ENCODE data around the gene TTBK2.

DNA sequence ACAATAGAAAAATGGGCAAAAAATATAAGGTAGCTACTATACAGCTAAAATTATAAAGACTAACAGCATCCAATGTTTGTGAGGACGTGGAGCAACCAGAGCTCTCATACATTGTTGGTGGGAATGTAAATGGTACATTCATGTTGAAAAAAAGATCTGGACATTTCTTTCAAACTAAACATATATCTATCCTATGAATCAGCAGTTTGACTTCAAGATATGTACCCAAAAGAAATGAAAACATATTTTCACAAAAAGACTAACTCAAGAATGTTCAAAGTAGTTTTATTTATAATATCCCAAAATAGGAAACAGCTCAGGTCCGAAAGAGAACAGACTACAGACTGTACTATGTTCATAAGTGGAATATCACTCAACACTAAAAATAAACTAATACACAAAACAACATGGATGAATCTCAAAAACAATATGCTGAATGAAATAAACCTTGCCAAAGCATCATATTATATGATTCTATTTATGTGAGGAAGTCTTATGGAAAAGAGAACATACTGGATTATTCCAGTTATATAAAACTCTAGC lies 8.8 kb upstream of the TTBK2 start:
- TF ChIP-seq, protein P1, sequence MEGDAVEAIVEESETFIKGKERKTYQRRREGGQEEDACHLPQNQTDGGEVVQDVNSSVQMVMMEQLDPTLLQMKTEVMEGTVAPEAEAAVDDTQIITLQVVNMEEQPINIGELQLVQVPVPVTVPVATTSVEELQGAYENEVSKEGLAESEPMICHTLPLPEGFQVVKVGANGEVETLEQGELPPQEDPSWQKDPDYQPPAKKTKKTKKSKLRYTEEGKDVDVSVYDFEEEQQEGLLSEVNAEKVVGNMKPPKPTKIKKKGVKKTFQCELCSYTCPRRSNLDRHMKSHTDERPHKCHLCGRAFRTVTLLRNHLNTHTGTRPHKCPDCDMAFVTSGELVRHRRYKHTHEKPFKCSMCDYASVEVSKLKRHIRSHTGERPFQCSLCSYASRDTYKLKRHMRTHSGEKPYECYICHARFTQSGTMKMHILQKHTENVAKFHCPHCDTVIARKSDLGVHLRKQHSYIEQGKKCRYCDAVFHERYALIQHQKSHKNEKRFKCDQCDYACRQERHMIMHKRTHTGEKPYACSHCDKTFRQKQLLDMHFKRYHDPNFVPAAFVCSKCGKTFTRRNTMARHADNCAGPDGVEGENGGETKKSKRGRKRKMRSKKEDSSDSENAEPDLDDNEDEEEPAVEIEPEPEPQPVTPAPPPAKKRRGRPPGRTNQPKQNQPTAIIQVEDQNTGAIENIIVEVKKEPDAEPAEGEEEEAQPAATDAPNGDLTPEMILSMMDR (IDR thresholded peaks at IDR 0.05 in 8 of 11, conservative IDR thresholded peaks at IDR 0.05 in 3 of 11), result no peak
- no peak for TF ChIP-seq POLR2AphosphoS5 (IDR thresholded peaks at IDR 0.05)
- no peak for TF ChIP-seq POLR2A (IDR thresholded peaks at IDR 0.05)
